NCI-H774 (cell line): Measurements from ENCODE around the gene LRIT2.

Source experiments
- DNase-seq: peaks from one replicate; lab custom pipeline; 2025; lab: John Stamatoyannopoulos, UW

The LRIT2 gene

GRCh38 chr10:84243759-84244158 is 18.4 kb upstream of the LRIT2 start:
- DNase-seq: no peak

- no peak for DNase-seq
Observed at GRCh38 chr10:84241185-84241790, 15.9 kb upstream of the LRIT2 start, which contains the start of gene LRIT1. TSS of gene LRIT1 (minus strand) at chr10:84241546. CDS start at chr10:84241439, 107 bp downstream.

GRCh38 chr10:84238909-84239308 is 13.6 kb upstream of the LRIT2 start:
- DNase-seq: no peak

GRCh38 chr10:84237199-84238051 is 12.1 kb upstream of the LRIT2 start:
- DNase-seq: no peak

- DNase-seq: no peak
Observed at GRCh38 chr10:84236807-84237198, 11.5 kb upstream of the LRIT2 start.

GRCh38 chr10:84235096-84235495 is 9.8 kb upstream of the LRIT2 start:
- no peak for DNase-seq

- DNase-seq: no peak
Observed at GRCh38 chr10:84234479-84234878, 9.1 kb upstream of the LRIT2 start.

GRCh38 chr10:84233940-84234339 is 8.6 kb upstream of the LRIT2 start:
- no peak for DNase-seq

GRCh38 chr10:84232376-84232775 is 7.0 kb upstream of the LRIT2 start:
- DNase-seq: no peak

GRCh38 chr10:84230359-84230758 is 5.0 kb upstream of the LRIT2 start:
- no peak for DNase-seq

GRCh38 chr10:84227810-84228209 is 2.5 kb upstream of the LRIT2 start:
- no peak for DNase-seq

- DNase-seq: no peak
Observed at GRCh38 chr10:84226616-84227015, 1.3 kb upstream of the LRIT2 start.

GRCh38 chr10:84224411-84225028 is 824 bp downstream of the LRIT2 start:
- DNase-seq: no peak

GRCh38 chr10:84221916-84222315 is 3.4 kb downstream of the LRIT2 start:
- DNase-seq: no peak

GRCh38 chr10:84217746-84218145 is 7.6 kb downstream of the LRIT2 start:
- no peak for DNase-seq

- no peak for DNase-seq
Observed at GRCh38 chr10:84216834-84217233, 8.5 kb downstream of the LRIT2 start.

GRCh38 chr10:84214612-84215235 is 10.6 kb downstream of the LRIT2 start:
- no peak for DNase-seq

- DNase-seq: no peak
Observed at GRCh38 chr10:84214046-84214572, 11.2 kb downstream of the LRIT2 start.

- no peak for DNase-seq
Observed at GRCh38 chr10:84213076-84213475, 12.3 kb downstream of the LRIT2 start.

- no peak for DNase-seq
Observed at GRCh38 chr10:84212014-84212413, 13.3 kb downstream of the LRIT2 start.

GRCh38 chr10:84211566-84211965 is 13.8 kb downstream of the LRIT2 start:
- DNase-seq: no peak

- DNase-seq: no peak
Observed at GRCh38 chr10:84208023-84208422, 17.3 kb downstream of the LRIT2 start.
